Naive thymus-derived CD8-positive, alpha-beta T cell (primary cell): ENCODE results near the gene COL6A2. TPM values are rescaled to one million over a fixed set of nuclear protein-coding genes. Genes with fewer than 3 reads are reported as not detected.
"Not testable (repeated sequence)": the region's sequence is repeated elsewhere in the genome, so short reads cannot be mapped to it uniquely, and the experiment has no call there.

Source experiments
- ATAC-seq, 2 donors: fragments of 150-1000 bp; cut with Tn5 transposase in 1 of 2; sonication (Bioruptor Pico), chemical (Tn5 transposase) in 1 of 2; 1 replicate in 1 of 2; 2 replicates in 1 of 2; pipeline ENCODE4 v1.10.0; 2021; ENCODE audit warnings: mild to moderate bottlenecking in 2 of 2, moderate library complexity in 2 of 2
- POLR2A ChIA-PET: fragments of 350-600 bp; sonication (Branson Sonifier 250); formaldehyde crosslinking; loops from one replicate; lab custom pipeline; 2021; ENCODE audit warnings: antibody characterized with exemption; lab: Charles Lee
- DNase-seq, 10 donors: peaks; one replicate each; pipeline versions ENCODE4 v3.0.0 to v3.0.0-alpha.2; 2020 to 2022
- H3K27ac Mint-ChIP-seq, 10 donors: one replicate each; pipeline ENCODE4 v1.8.0; 2020 to 2022; ENCODE audit warnings: mild to moderate bottlenecking in 10 of 10, mixed read lengths in 10 of 10, moderate library complexity in 4 of 10, inconsistent platforms in 1 of 10
- H3K27me3 Mint-ChIP-seq, 5 donors: one replicate each; pipeline ENCODE4 v1.8.0; 2021 to 2022; ENCODE audit warnings: mixed read lengths in 5 of 5
- H3K36me3 Mint-ChIP-seq, 3 donors: one replicate each; pipeline ENCODE4 v1.8.0; 2020 to 2022; ENCODE audit warnings: mixed read lengths in 3 of 3, mild to moderate bottlenecking in 2 of 3, inconsistent platforms in 1 of 3
- H3K4me1 Mint-ChIP-seq, 4 donors: one replicate each; pipeline ENCODE4 v1.8.0; 2021 to 2022; ENCODE audit warnings: mixed read lengths in 4 of 4
- H3K4me3 Mint-ChIP-seq, 10 donors: one replicate each; pipeline ENCODE4 v1.8.0; 2020 to 2022; ENCODE audit warnings: mild to moderate bottlenecking in 10 of 10, mixed read lengths in 10 of 10, moderate library complexity in 6 of 10, inconsistent platforms in 1 of 10
- H3K9me3 Mint-ChIP-seq, 9 donors: one replicate each; pipeline ENCODE4 v1.8.0; 2020 to 2022; ENCODE audit warnings: mixed read lengths in 9 of 9, mild to moderate bottlenecking in 3 of 9, inconsistent platforms in 1 of 9, moderate library complexity in 1 of 9
- polyA plus RNA-seq, 3 donors: library from polyadenylated mRNA; unstranded; fragments of 300-500 nt; fragmentation: Illumina TruSeq; gene quantifications; one replicate each; pipeline ENCODE4 v1.2.3, GENCODE V29; 2021
- total RNA-seq, 8 experiments: library from RNA in 2 of 8; stranded (reverse) in 2 of 8; gene quantifications; one replicate each; pipeline ENCODE4 v1.2.3 and lab custom pipeline; 2021 to 2026

COL6A2 gene
- total and polyA plus RNA-seq, 5 experiments from 2014 or later, result 3.8 to 98.8 (median 13.4) TPM

GRCh38 chr21:46055863-46056281 is 42.0 kb upstream of the COL6A2 start:
- Mint-ChIP-seq H3K36me3 (no peaks in the 10 kb centered on the region), H3K9me3 (peaks cover 0 to 4% (median 0%) of the 10 kb centered on the region in 9 donors), H3K4me1 (peaks cover 18 to 28% (median 24%) of the 10 kb centered on the region in 4 donors), H3K27ac (peak overlapping the region in 3 of 10 donors; percentile 31 to 69 (median 51)), H3K27me3 (peaks cover 0 to 5% (median 0%) of the 10 kb centered on the region in 5 donors), H3K4me3 (peak overlapping the region in 4 of 10 donors; percentile 16 to 52 (median 34))
- no peak for DNase-seq
- POLR2A ChIA-PET, result interaction anchor here (1.5 kb wide), 1 partner anchor 9 kb away, joined by 4 read pairs; no protein-coding TSS in a partner anchor
- no peak for ATAC-seq

- H3K27me3 Mint-ChIP-seq, result peaks cover 0 to 5% (median 0%) of the 10 kb centered on the region in 5 donors
- peak overlapping the region in 5 of 10 donors; percentile 25 to 61 (median 47) for H3K27ac Mint-ChIP-seq
- peak in 2 of 10 donors; percentile 22 to 52 for DNase-seq
- H3K4me1 Mint-ChIP-seq, result peaks cover 18 to 28% (median 25%) of the 10 kb centered on the region in 4 donors
- H3K9me3 Mint-ChIP-seq, result peaks cover 0 to 2% (median 0%) of the 10 kb centered on the region in 9 donors
- H3K4me3 Mint-ChIP-seq, result peak overlapping the region in 6 of 10 donors; percentile 16 to 51 (median 30)
- no peaks in the 10 kb centered on the region for H3K36me3 Mint-ChIP-seq
- POLR2A ChIA-PET, result interaction anchor here (0.6 to 1.5 kb wide), 2 partner anchors 8 to 83 kb away, joined by 3 to 4 read pairs; no protein-coding TSS in a partner anchor
- ATAC-seq, result peak in 1 of 2 donors; percentile 60
These were observed 41.4 kb upstream of the COL6A2 start for GRCh38 chr21:46056450-46056903.

GRCh38 chr21:46057111-46057709 is 40.7 kb upstream of the COL6A2 start:
- Mint-ChIP-seq H3K4me1 (peaks cover 16 to 28% (median 25%) of the 10 kb centered on the region in 4 donors), H3K9me3 (no peaks in the 10 kb centered on the region), H3K27me3 (peaks cover 0 to 7% (median 0%) of the 10 kb centered on the region in 5 donors), H3K36me3 (no peaks in the 10 kb centered on the region), H3K27ac (peak overlapping the region; percentile 75 to 95 (median 90)), H3K4me3 (peak overlapping the region; percentile 71 to 91 (median 82))
- DNase-seq (peak in 9 of 10 donors; percentile 30 to 73 (median 53)), ATAC-seq (peak; percentile 73 to 77)
- POLR2A ChIA-PET, result no interaction called here

GRCh38 chr21:46057710-46058241 is 40.1 kb upstream of the COL6A2 start:
- Mint-ChIP-seq H3K9me3 (no peaks in the 10 kb centered on the region), H3K4me3 (peak overlapping the region; percentile 71 to 91 (median 82)), H3K27ac (peak overlapping the region; percentile 75 to 95 (median 90)), H3K36me3 (no peaks in the 10 kb centered on the region), H3K27me3 (peaks cover 0 to 9% (median 0%) of the 10 kb centered on the region in 5 donors), H3K4me1 (peaks cover 16 to 26% (median 25%) of the 10 kb centered on the region in 4 donors)
- POLR2A ChIA-PET, result no interaction called here
- peak in 1 of 2 donors; percentile 29 for ATAC-seq
- DNase-seq, result peak in 1 of 10 donors; percentile 7

GRCh38 chr21:46058431-46059145 is 39.3 kb upstream of the COL6A2 start:
- H3K27ac Mint-ChIP-seq, result peak overlapping the region; percentile 52 to 93 (median 82)
- H3K27me3 Mint-ChIP-seq, result peaks cover 0 to 9% (median 3%) of the 10 kb centered on the region in 5 donors
- no peaks in the 10 kb centered on the region for H3K36me3 Mint-ChIP-seq
- H3K4me1 Mint-ChIP-seq, result peaks cover 16 to 31% (median 25%) of the 10 kb centered on the region in 4 donors
- ATAC-seq (no peak), DNase-seq (no peak)
- POLR2A ChIA-PET, result no interaction called here
- no peaks in the 10 kb centered on the region for H3K9me3 Mint-ChIP-seq
- peak overlapping the region; percentile 25 to 85 (median 65) for H3K4me3 Mint-ChIP-seq

- peak overlapping the region in 9 of 10 donors; percentile 41 to 90 (median 69) for H3K27ac Mint-ChIP-seq
- POLR2A ChIA-PET, result no interaction called here
- peaks cover 0 to 9% (median 3%) of the 10 kb centered on the region in 5 donors for H3K27me3 Mint-ChIP-seq
- H3K36me3 Mint-ChIP-seq, result no peaks in the 10 kb centered on the region
- no peaks in the 10 kb centered on the region for H3K9me3 Mint-ChIP-seq
- ATAC-seq (no peak), DNase-seq (no peak)
- peak overlapping the region in 4 of 10 donors; percentile 11 to 78 (median 14) for H3K4me3 Mint-ChIP-seq
- peaks cover 16 to 31% (median 26%) of the 10 kb centered on the region in 4 donors for H3K4me1 Mint-ChIP-seq
These were observed 38.7 kb upstream of the COL6A2 start for GRCh38 chr21:46059195-46059594.

GRCh38 chr21:46059711-46060455 is 38.0 kb upstream of the COL6A2 start:
- peak overlapping the region in 3 of 10 donors; percentile 27 to 86 (median 85) for H3K27ac Mint-ChIP-seq
- H3K27me3 Mint-ChIP-seq, H3K36me3 Mint-ChIP-seq, ATAC-seq, POLR2A ChIA-PET, H3K4me3 Mint-ChIP-seq, H3K9me3 Mint-ChIP-seq: not testable (repeated sequence)
- H3K4me1 Mint-ChIP-seq, result peaks cover 19 to 36% (median 30%) of the 10 kb centered on the region in 4 donors
- DNase-seq, result peak in 1 of 10 donors; percentile 9

GRCh38 chr21:46060596-46061061 is 37.3 kb upstream of the COL6A2 start:
- Mint-ChIP-seq H3K9me3 (no peaks in the 10 kb centered on the region), H3K27ac (no peak overlapping the region), H3K4me3 (no peak overlapping the region), H3K36me3 (no peaks in the 10 kb centered on the region), H3K4me1 (peaks cover 22 to 43% (median 37%) of the 10 kb centered on the region in 4 donors), H3K27me3 (peaks cover 0 to 9% (median 3%) of the 10 kb centered on the region in 5 donors)
- DNase-seq (peak in 1 of 10 donors; percentile 3), ATAC-seq (no peak)
- POLR2A ChIA-PET, result interaction anchor here (0.6 kb wide), 1 partner anchor 41 kb away, joined by 6 read pairs; no protein-coding TSS in a partner anchor

GRCh38 chr21:46061063-46061462 is 36.8 kb upstream of the COL6A2 start:
- Mint-ChIP-seq H3K36me3 (no peaks in the 10 kb centered on the region), H3K27me3 (peaks cover 0 to 10% (median 3%) of the 10 kb centered on the region in 5 donors), H3K9me3 (no peaks in the 10 kb centered on the region), H3K27ac (no peak overlapping the region), H3K4me1 (peaks cover 25 to 48% (median 40%) of the 10 kb centered on the region in 4 donors), H3K4me3 (no peak overlapping the region)
- POLR2A ChIA-PET, result interaction anchor here (0.6 kb wide), 1 partner anchor 40 kb away, joined by 6 read pairs; no protein-coding TSS in a partner anchor
- ATAC-seq, result no peak
- DNase-seq, result no peak

- Mint-ChIP-seq H3K36me3 (no peaks in the 10 kb centered on the region), H3K4me1 (peaks cover 26 to 51% (median 42%) of the 10 kb centered on the region in 4 donors), H3K9me3 (no peaks in the 10 kb centered on the region), H3K27ac (peak overlapping the region in 1 of 10 donors; percentile 53), H3K4me3 (no peak overlapping the region), H3K27me3 (peaks cover 0 to 10% (median 3%) of the 10 kb centered on the region in 5 donors)
- POLR2A ChIA-PET, result no interaction called here
- ATAC-seq, result no peak
- DNase-seq, result peak in 1 of 10 donors; percentile 1
These were observed 36.4 kb upstream of the COL6A2 start for GRCh38 chr21:46061518-46061917.

GRCh38 chr21:46061950-46062349 is 36.0 kb upstream of the COL6A2 start:
- H3K27ac Mint-ChIP-seq, result no peak overlapping the region
- DNase-seq (no peak), ATAC-seq (no peak)
- H3K27me3 Mint-ChIP-seq, result peaks cover 0 to 10% (median 3%) of the 10 kb centered on the region in 5 donors
- no peaks in the 10 kb centered on the region for H3K9me3 Mint-ChIP-seq
- peaks cover 26 to 50% (median 42%) of the 10 kb centered on the region in 4 donors for H3K4me1 Mint-ChIP-seq
- no peaks in the 10 kb centered on the region for H3K36me3 Mint-ChIP-seq
- no peak overlapping the region for H3K4me3 Mint-ChIP-seq
- POLR2A ChIA-PET, result no interaction called here
